OCI-LY1 (cell line): ENCODE results near the gene PANX3.

Experiments
- EZH2 ChIP-seq: fragments of 200-600 bp; sonication (generic), shearing (Covaris generic); IDR thresholded peaks from 2 replicates; pipeline ENCODE4 v1.8.0; 2017; ENCODE audit warnings: borderline replicate concordance, mixed run types, mild to moderate bottlenecking, antibody characterized with exemption, low read length, moderate library complexity, mixed read lengths
- TF ChIP-seq, protein P1 (sequence below): fragments of 200-600 bp; sonication (generic), shearing (Covaris generic); IDR thresholded peaks from 2 replicates; pipeline ENCODE4 v1.5.1; 2017; ENCODE audit warnings: mild to moderate bottlenecking, antibody characterized with exemption, low read length, moderate library complexity, mixed read lengths

GRCh38 chr11:124591430-124591829 is 19.8 kb upstream of the PANX3 start:
- TF ChIP-seq, protein P1, sequence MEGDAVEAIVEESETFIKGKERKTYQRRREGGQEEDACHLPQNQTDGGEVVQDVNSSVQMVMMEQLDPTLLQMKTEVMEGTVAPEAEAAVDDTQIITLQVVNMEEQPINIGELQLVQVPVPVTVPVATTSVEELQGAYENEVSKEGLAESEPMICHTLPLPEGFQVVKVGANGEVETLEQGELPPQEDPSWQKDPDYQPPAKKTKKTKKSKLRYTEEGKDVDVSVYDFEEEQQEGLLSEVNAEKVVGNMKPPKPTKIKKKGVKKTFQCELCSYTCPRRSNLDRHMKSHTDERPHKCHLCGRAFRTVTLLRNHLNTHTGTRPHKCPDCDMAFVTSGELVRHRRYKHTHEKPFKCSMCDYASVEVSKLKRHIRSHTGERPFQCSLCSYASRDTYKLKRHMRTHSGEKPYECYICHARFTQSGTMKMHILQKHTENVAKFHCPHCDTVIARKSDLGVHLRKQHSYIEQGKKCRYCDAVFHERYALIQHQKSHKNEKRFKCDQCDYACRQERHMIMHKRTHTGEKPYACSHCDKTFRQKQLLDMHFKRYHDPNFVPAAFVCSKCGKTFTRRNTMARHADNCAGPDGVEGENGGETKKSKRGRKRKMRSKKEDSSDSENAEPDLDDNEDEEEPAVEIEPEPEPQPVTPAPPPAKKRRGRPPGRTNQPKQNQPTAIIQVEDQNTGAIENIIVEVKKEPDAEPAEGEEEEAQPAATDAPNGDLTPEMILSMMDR, result no peak
- no peak for TF ChIP-seq EZH2
